GM12878 (cell line): Measurements from ENCODE around the gene ADGRE3. TPM values are rescaled to one million over a fixed set of nuclear protein-coding genes. Genes with fewer than 3 reads are reported as not detected.

Experiments
- ATAC-seq: fragments of 200-7000 bp; cut with Tn5 transposase; 3 replicates; pipeline ENCODE4 v1.9.1; 2020; ENCODE audit warnings: mild to moderate bottlenecking, moderate library complexity
- BruUV-seq: library from RNA; stranded (reverse); fragments of 400-500 nt; replicated peaks from 2 replicates; lab custom pipeline; 2021; lab: Mats Ljungman, UMichigan
- CTCF ChIA-PET: fragments of 300-600 bp; sonication (Branson Sonifier 250); formaldehyde crosslinking; extraction: SDS; loops from one replicate; lab custom pipeline; 2021; ENCODE audit warnings: inconsistent platforms; lab: Yijun Ruan, JAX
- POLR2A ChIA-PET: fragments of 350-600 bp; formaldehyde crosslinking; extraction: SDS; loops from one replicate; lab custom pipeline; 2021; ENCODE audit warnings: inconsistent platforms; lab: Charles Lee
- RAD21 ChIA-PET: fragments of 300-600 bp; sonication (Branson Sonifier 250); formaldehyde crosslinking; loops from one replicate; lab custom pipeline; 2023; ENCODE audit warnings: antibody characterized with exemption; ENCODE audit not compliant: unreplicated experiment; lab: Charles Lee
- SMC1A ChIA-PET: fragments of 300-600 bp; sonication (Branson Sonifier 250); formaldehyde crosslinking; loops from one replicate; lab custom pipeline; 2023; ENCODE audit not compliant: unreplicated experiment, uncharacterized antibody; lab: Charles Lee
- DNase-seq: peaks from one replicate; pipeline ENCODE4 v3.0.0-alpha.2; 2011; ENCODE audit warnings: low read depth, low spot score
- FAIRE-seq: peaks from 3 replicates; lab custom pipeline; 2011; peaks lifted over from hg19 to GRCh38; lab: Jason Lieb, UNC
- H2AFZ ChIP-seq: 2 replicates; pipeline ENCODE4 v1.6.0; 2011; ENCODE audit warnings: low read depth, low read length, control low read depth; ENCODE audit not compliant: control insufficient read depth
- H3K27ac ChIP-seq: 2 replicates; pipeline ENCODE4 v1.5.1; 2011; ENCODE audit warnings: control low read depth; ENCODE audit not compliant: control insufficient read depth, insufficient read depth
- H3K27me3 ChIP-seq, 2 experiments: replicated peaks in 1 of 2; 2 replicates each; pipeline versions ENCODE4 v1.6.0 to v1.6.1; 2011; ENCODE audit warnings: low read length in 1 of 2; ENCODE audit not compliant: control insufficient read depth in 2 of 2, insufficient read depth in 2 of 2
- H3K36me3 ChIP-seq, 2 experiments: 2 replicates each; pipeline ENCODE4 v1.5.1; 2011; ENCODE audit warnings: low read length in 1 of 2; ENCODE audit not compliant: control insufficient read depth in 2 of 2, insufficient read depth in 2 of 2
- H3K4me1 ChIP-seq: 2 replicates; pipeline ENCODE4 v1.6.1; 2011; ENCODE audit warnings: mild to moderate bottlenecking, low read length, moderate library complexity, mixed read lengths; ENCODE audit not compliant: control insufficient read depth, insufficient read depth
- H3K4me2 ChIP-seq: 2 replicates; pipeline ENCODE4 v1.6.0; 2011; ENCODE audit warnings: control low read depth; ENCODE audit not compliant: control insufficient read depth, insufficient read depth
- H3K4me3 ChIP-seq: fragments of 200-600 bp; sonication (generic); 2 replicates; pipeline ENCODE4 v1.5.1; 2016
- H3K79me2 ChIP-seq: 2 replicates; pipeline ENCODE4 v1.6.0; 2011; ENCODE audit warnings: low read length; ENCODE audit not compliant: control insufficient read depth, insufficient read depth
- H3K9ac ChIP-seq: 2 replicates; pipeline ENCODE4 v1.8.0; 2011; ENCODE audit warnings: low read length, control low read depth, mixed read lengths; ENCODE audit not compliant: control insufficient read depth, insufficient read depth
- H3K9me3 ChIP-seq: replicated peaks from 3 replicates; pipeline ENCODE4 v1.5.1; 2011; ENCODE audit warnings: mild to moderate bottlenecking, low read length; ENCODE audit not compliant: control insufficient read depth, insufficient read depth
- H4K20me1 ChIP-seq: 2 replicates; pipeline ENCODE4 v1.6.0; 2011; ENCODE audit not compliant: control insufficient read depth, insufficient read depth
- BHLHE40 ChIP-seq, 2 experiments: fragments of 450-650 bp in 1 of 2; IDR thresholded peaks; 2 replicates each; pipeline ENCODE4 v1.6.1; 2011 to 2017; ENCODE audit warnings: low read depth in 2 of 2, borderline replicate concordance in 1 of 2, improper control_type of control experiment in 1 of 2, low read length in 1 of 2, mild to moderate bottlenecking in 1 of 2
- BRCA1 ChIP-seq: IDR thresholded peaks from 2 replicates; pipeline ENCODE4 v1.6.1; 2011; ENCODE audit warnings: low read depth, low read length, improper control_type of control experiment
- RB1 ChIP-seq: fragments of 450-650 bp; formaldehyde crosslinking; IDR thresholded peaks from 2 replicates; pipeline ENCODE4 v1.6.1; 2017; ENCODE audit warnings: mild to moderate bottlenecking, borderline replicate concordance
- SREBF2 ChIP-seq: IDR thresholded peaks from 2 replicates; pipeline ENCODE4 v1.6.1; 2012; ENCODE audit warnings: mild to moderate bottlenecking, low read length
- STAT1 ChIP-seq: fragments of 450-650 bp; conservative IDR thresholded peaks from 2 replicates; pipeline ENCODE4 v1.6.1; 2014; ENCODE audit warnings: antibody characterized with exemption, mild to moderate bottlenecking
- WRNIP1 ChIP-seq: IDR thresholded peaks from 2 replicates; pipeline ENCODE4 v1.6.1; 2011; ENCODE audit warnings: low read depth, low read length, improper control_type of control experiment, borderline replicate concordance
- ZBED1 ChIP-seq: IDR thresholded peaks from 2 replicates; pipeline ENCODE4 v1.6.1; 2016; ENCODE audit warnings: borderline replicate concordance
- WGBS: methylation state at CpG from one replicate; pipeline ENCODE4 v1.1.6; 2016; ENCODE audit warnings: low lambda C conversion rate; ENCODE audit not compliant: insufficient replicate concordance, insufficient coverage; ENCODE audit errors: missing lambda C conversion rate; 5-methylcytosine and 5-hydroxymethylcytosine counted together
- in situ Hi-C: fragments of 300-500 bp; cut with MboI; formaldehyde crosslinking; loops from 9 replicates; pipeline ENCODE4 v1.14.3; 2018; ENCODE audit warnings: mixed read lengths
- intact Hi-C: fragments of 100-400 bp; cut with micrococcal nuclease; formaldehyde crosslinking; loops from one replicate; pipeline ENCODE4 v1.14.2; 2022; ENCODE audit not compliant: unreplicated experiment
- polyA plus RNA-seq, 11 experiments: library from polyadenylated mRNA; depleted of rRNA in 4 of 11; unstranded in 6 of 11; stranded (reverse) in 5 of 11; fragments of >200 nt; fragmentation: Nextera tagmentation in 4 of 11; fragmentation: Illumina TruSeq in 1 of 11; extraction: Ambion mirVana in 4 of 11; extraction: Trizol in 1 of 11; gene quantifications; 1 replicate in 1 of 11; 2 replicates in 10 of 11; pipeline versions ENCODE4 v1.2.1 to v1.2.3, GENCODE V29; 2011 to 2016; ENCODE audit warnings: inconsistent platforms in 2 of 11, missing spikeins in 2 of 11, low read depth in 1 of 11
- total RNA-seq, 4 experiments: library from RNA; depleted of rRNA in 3 of 4; stranded (reverse); fragments of >200 nt in 3 of 4; fragmentation: Illumina TruSeq in 1 of 4; extraction: Trizol in 1 of 4; gene quantifications; 2 replicates each; pipeline versions ENCODE4 v1.2.1 to v1.2.3, GENCODE V29; 2013 to 2021
- TF ChIP-seq, protein P1 (sequence below): fragments of 450-650 bp; formaldehyde crosslinking; IDR thresholded peaks from 2 replicates; pipeline ENCODE4 v1.4.0; 2020; ENCODE audit warnings: mild to moderate bottlenecking, moderate library complexity

Gene ADGRE3
- total and polyA plus RNA-seq, 10 of the 15 experiments (the other 5 are each of a cell fraction or from before 2014, with no cell fraction given), result 0.04 to 0.10 (median 0.05) TPM; not detected in 6

DNA sequence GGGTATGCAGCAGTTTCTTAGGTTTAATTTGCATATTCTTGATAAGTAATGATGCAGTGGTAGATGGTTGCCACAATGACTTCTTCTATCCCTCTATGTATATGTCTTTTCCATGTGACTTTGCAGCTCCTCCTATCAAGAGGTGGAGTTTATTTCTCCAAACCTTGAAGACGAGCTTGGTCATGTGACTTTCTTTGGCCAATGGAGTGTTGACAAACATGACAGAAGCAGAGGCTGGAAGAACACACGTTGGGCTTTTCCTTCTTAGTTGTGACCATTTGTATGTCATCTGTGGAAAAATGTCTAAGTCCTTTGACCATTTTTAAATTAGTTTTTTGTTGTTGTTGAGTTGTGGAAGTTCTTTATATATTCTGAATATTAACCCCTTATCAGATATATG is 47.5 kb upstream of the ADGRE3 start:
- H3K9me3 ChIP-seq, result peaks cover 25% of the 10 kb centered on the region
- no peak overlapping the region for H3K27ac ChIP-seq
- DNase-seq, result no peak
- H3K27me3 ChIP-seq, result no peaks in the 10 kb centered on the region
- BruUV-seq, result no TSS peak
- ChIA-PET RAD21 (no interaction called here), SMC1A (no interaction called here), CTCF (interaction anchor here (0.5 kb wide), 1 partner anchor 102 kb away, joined by 3 read pairs; no protein-coding TSS in a partner anchor), POLR2A (no interaction called here)
- WGBS, result 62% methylated on average over 2 of the region's 2 CpGs
- intact Hi-C loops, result no loop called here
- no peak for ATAC-seq
- no peak overlapping the region for H3K4me2 ChIP-seq
- no peaks in the 10 kb centered on the region for H4K20me1 ChIP-seq
- in situ Hi-C loops, result no loop called here
- no peaks in the 10 kb centered on the region for H3K79me2 ChIP-seq
- no peak overlapping the region for H3K9ac ChIP-seq
- H3K36me3 ChIP-seq, result peaks cover 0 to 4% of the 10 kb centered on the region in 2 experiments; a peak in 1 of 4 replicates
- H3K4me1 ChIP-seq, result no peaks in the 10 kb centered on the region
- H3K4me3 ChIP-seq, result no peak overlapping the region
- no peak overlapping the region for H2AFZ ChIP-seq
- no peak for FAIRE-seq
- TF ChIP-seq RB1 (no peak), WRNIP1 (no peak), SREBF2 (no peak), ZBED1 (no peak), BRCA1 (no peak), STAT1 (no peak), BHLHE40 (IDR thresholded peaks at IDR 0.05; ENCODE audit: borderline replicate concordance in 1 of 2, low read depth in 2 of 2, low read length in 1 of 2) (no peak)
- TF ChIP-seq, protein P1, sequence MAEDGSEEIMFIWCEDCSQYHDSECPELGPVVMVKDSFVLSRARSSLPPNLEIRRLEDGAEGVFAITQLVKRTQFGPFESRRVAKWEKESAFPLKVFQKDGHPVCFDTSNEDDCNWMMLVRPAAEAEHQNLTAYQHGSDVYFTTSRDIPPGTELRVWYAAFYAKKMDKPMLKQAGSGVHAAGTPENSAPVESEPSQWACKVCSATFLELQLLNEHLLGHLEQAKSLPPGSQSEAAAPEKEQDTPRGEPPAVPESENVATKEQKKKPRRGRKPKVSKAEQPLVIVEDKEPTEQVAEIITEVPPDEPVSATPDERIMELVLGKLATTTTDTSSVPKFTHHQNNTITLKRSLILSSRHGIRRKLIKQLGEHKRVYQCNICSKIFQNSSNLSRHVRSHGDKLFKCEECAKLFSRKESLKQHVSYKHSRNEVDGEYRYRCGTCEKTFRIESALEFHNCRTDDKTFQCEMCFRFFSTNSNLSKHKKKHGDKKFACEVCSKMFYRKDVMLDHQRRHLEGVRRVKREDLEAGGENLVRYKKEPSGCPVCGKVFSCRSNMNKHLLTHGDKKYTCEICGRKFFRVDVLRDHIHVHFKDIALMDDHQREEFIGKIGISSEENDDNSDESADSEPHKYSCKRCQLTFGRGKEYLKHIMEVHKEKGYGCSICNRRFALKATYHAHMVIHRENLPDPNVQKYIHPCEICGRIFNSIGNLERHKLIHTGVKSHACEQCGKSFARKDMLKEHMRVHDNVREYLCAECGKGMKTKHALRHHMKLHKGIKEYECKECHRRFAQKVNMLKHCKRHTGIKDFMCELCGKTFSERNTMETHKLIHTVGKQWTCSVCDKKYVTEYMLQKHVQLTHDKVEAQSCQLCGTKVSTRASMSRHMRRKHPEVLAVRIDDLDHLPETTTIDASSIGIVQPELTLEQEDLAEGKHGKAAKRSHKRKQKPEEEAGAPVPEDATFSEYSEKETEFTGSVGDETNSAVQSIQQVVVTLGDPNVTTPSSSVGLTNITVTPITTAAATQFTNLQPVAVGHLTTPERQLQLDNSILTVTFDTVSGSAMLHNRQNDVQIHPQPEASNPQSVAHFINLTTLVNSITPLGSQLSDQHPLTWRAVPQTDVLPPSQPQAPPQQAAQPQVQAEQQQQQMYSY (CRISPR knock-in tag), result no peak
